K562 (cell line): ENCODE results near the gene IDH2. TPM values are rescaled to one million over a fixed set of nuclear protein-coding genes. Genes with fewer than 3 reads are reported as not detected.
A peak's percentile ranks its signal among the peaks of the same experiment; 100 is the strongest.

Source experiments
- BHLHE40 ChIP-seq: IDR thresholded peaks from 2 replicates; pipeline ENCODE4 v1.6.1; 2011; ENCODE audit warnings: low read length, improper control_type of control experiment
- FIP1L1 ChIP-seq: fragments of 200-400 bp; formaldehyde crosslinking; IDR thresholded peaks from 2 replicates; pipeline ENCODE4 v1.6.1; 2018; ENCODE audit warnings: mild to moderate bottlenecking, low read depth, low read length; ENCODE audit not compliant: poor library complexity, severe bottlenecking
- FOSL1 ChIP-seq: fragments of 200-800 bp; sonication (Bioruptor generic); conservative IDR thresholded peaks from 2 replicates; pipeline ENCODE4 v1.6.1; 2016; ENCODE audit warnings: missing genetic modification characterization, missing compliant biosample characterization
- HEY1 ChIP-seq: fragments of 250-450 bp; sonication (Bioruptor Pico); IDR thresholded peaks from 2 replicates; pipeline ENCODE4 v1.5.0; 2020; ENCODE audit warnings: mild to moderate bottlenecking, moderate library complexity, borderline replicate concordance
- MTA1 ChIP-seq: fragments of 450-650 bp; IDR thresholded peaks from 2 replicates; pipeline ENCODE4 v1.6.1; 2017; ENCODE audit warnings: borderline replicate concordance
- MYC ChIP-seq, 2 experiments: fragments of 250-450 bp in 1 of 2; sonication (Bioruptor Pico) in 1 of 2; IDR thresholded peaks; 2 replicates each; pipeline versions ENCODE4 v1.5.1 to v1.6.1; 2012 to 2021; ENCODE audit warnings: low read depth in 2 of 2, borderline replicate concordance in 1 of 2, improper control_type of control experiment in 1 of 2, low read length in 1 of 2, mild to moderate bottlenecking in 1 of 2, moderate library complexity in 1 of 2
- NEUROD1 ChIP-seq: fragments of 150-350 bp; IDR thresholded peaks from 2 replicates; pipeline ENCODE4 v1.6.1; 2014; ENCODE audit warnings: borderline replicate concordance, low read length, low read depth; ENCODE audit not compliant: partially characterized antibody
- RB1 ChIP-seq: fragments of 450-650 bp; IDR thresholded peaks from 2 replicates; pipeline ENCODE4 v1.6.1; 2017; ENCODE audit warnings: low read depth, mild to moderate bottlenecking
- SIX5 ChIP-seq, 2 experiments: IDR thresholded peaks; 2 replicates each; pipeline ENCODE4 v1.6.1; 2011; ENCODE audit warnings: low read length in 2 of 2, borderline replicate concordance in 1 of 2, low read depth in 1 of 2, mild to moderate bottlenecking in 1 of 2, moderate library complexity in 1 of 2; ENCODE audit not compliant: insufficient read depth in 1 of 2
- TARDBP ChIP-seq: fragments of 450-650 bp; IDR thresholded peaks from 2 replicates; pipeline ENCODE4 v1.6.1; 2016
- TCF3 ChIP-seq: sonication (generic); formaldehyde crosslinking; IDR thresholded peaks from 2 replicates; pipeline ENCODE4 v1.4.0; 2020; ENCODE audit warnings: mild to moderate bottlenecking, missing genetic modification reagents
- ZBTB33 ChIP-seq: sonication (generic); formaldehyde crosslinking; IDR thresholded peaks from 2 replicates; pipeline ENCODE4 v1.8.1; 2023; ENCODE audit warnings: mild to moderate bottlenecking, missing genetic modification reagents
- ZC3H11A ChIP-seq: IDR thresholded peaks from 2 replicates; pipeline ENCODE4 v1.6.1; 2012; ENCODE audit warnings: low read depth, low read length, improper control_type of control experiment
- ZFP1 ChIP-seq: fragments of 450-650 bp; formaldehyde crosslinking; IDR thresholded peaks from 2 replicates; pipeline ENCODE4 v1.4.0; 2020; ENCODE audit warnings: mild to moderate bottlenecking, mixed read lengths
- ZNF518B ChIP-seq: fragments of 250-450 bp; sonication (Bioruptor Pico); IDR thresholded peaks from 2 replicates; pipeline ENCODE4 v1.5.0; 2021; ENCODE audit warnings: mild to moderate bottlenecking, moderate library complexity
- ZNF696 ChIP-seq: fragments of 250-450 bp; sonication (Bioruptor Pico); conservative IDR thresholded peaks from 2 replicates; pipeline ENCODE4 v1.4.0; 2020; ENCODE audit warnings: mild to moderate bottlenecking, moderate library complexity
- ZNF76 ChIP-seq: fragments of 250-450 bp; sonication (Bioruptor Pico); IDR thresholded peaks from 2 replicates; pipeline ENCODE4 v1.4.0; 2020; ENCODE audit warnings: mild to moderate bottlenecking, moderate library complexity, borderline replicate concordance
- polyA plus RNA-seq, 8 experiments: library from polyadenylated mRNA; depleted of rRNA in 4 of 8; stranded (reverse) in 5 of 8; unstranded in 3 of 8; fragments of >200 nt; fragmentation: Nextera tagmentation in 2 of 8; fragmentation: Illumina TruSeq in 1 of 8; extraction: Ambion mirVana in 2 of 8; extraction: Trizol in 1 of 8; gene quantifications; 2 replicates each; pipeline versions ENCODE4 v1.2.1 to v1.2.3, GENCODE V29; 2011 to 2014; ENCODE audit warnings: inconsistent platforms in 1 of 8, missing spikeins in 1 of 8
- total RNA-seq, 7 experiments: library from RNA; depleted of rRNA in 6 of 7; stranded (reverse); fragments of >200 nt in 6 of 7; fragmentation: Illumina TruSeq in 2 of 7; extraction: Trizol in 2 of 7; gene quantifications; 2 replicates each; pipeline versions ENCODE4 v1.2.1 to v1.2.3, GENCODE V29; 2011 to 2021; ENCODE audit warnings: low replicate concordance in 1 of 7
- TF ChIP-seq, protein P1 (sequence below): fragments of 250-450 bp; sonication (Bioruptor Pico); IDR thresholded peaks from 2 replicates; pipeline ENCODE4 v1.4.0; 2020; ENCODE audit warnings: mild to moderate bottlenecking, moderate library complexity
- TF ChIP-seq, protein P2 (sequence below): fragments of 250-450 bp; sonication (Bioruptor Pico); IDR thresholded peaks from 2 replicates; pipeline ENCODE4 v1.9.0; 2021; ENCODE audit warnings: mild to moderate bottlenecking

IDH2 gene
- total and polyA plus RNA-seq, 9 of the 15 experiments (the other 6 are each of a cell fraction or from before 2014, with no cell fraction given): 0.70 to 99.9 (median 59.2) TPM

DNA sequence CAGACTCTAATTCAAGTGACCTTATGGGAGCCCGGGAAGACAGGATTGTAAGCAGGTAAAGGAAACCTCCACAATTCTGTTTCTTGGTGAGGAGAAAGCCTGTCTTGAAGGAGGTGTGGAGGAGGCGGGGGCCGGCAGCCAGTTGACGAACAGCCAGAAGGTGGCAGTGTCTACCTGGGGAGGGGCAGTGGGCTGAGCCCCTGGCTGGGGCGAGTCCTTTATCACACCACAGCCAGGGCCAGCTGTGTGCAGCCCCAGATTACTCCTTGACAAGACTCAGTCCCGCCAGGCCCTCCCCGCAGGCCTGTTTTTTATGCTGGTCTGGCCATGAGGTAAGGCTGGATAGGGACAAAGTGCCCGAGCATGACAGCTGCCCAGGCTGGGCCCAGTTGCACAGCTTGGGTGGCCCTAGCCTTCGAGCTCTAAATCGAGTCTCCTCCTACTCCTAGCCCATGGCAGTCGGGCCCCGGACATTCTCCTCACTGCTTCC lies 40.9 kb upstream of the IDH2 start (continued):
- TF ChIP-seq FOSL1 (tag) (no peak), ZC3H11A (no peak), SIX5 (IDR thresholded peaks at IDR 0.05; ENCODE audit: borderline replicate concordance in 1 of 2, insufficient read depth in 1 of 2, low read depth in 1 of 2, low read length in 2 of 2) (no peak), BHLHE40 (peak; percentile 19; the same call in 1 of the 2 replicates), HEY1 (CRISPR knock-in tag) (no peak), ZNF518B (CRISPR knock-in tag) (no peak), FIP1L1 (no peak), ZNF76 (0 out of 2 replicates have a peak, but pooled peaks have one; percentile 55), MYC (IDR thresholded peaks at IDR 0.05; ENCODE audit: low read depth, low read length) (peak; percentile 85), MYC (CRISPR knock-in tag; IDR thresholded peaks at IDR 0.05; ENCODE audit: borderline replicate concordance, low read depth) (no peak), NEUROD1 (peak; percentile 78), TCF3 (CRISPR knock-in tag) (peak; percentile 97), MTA1 (peak; percentile 20; the same call in 1 of the 2 replicates), RB1 (peak; percentile 92), ZFP1 (CRISPR knock-in tag) (no peak), TARDBP (peak; percentile 91; the same call in 1 of the 2 replicates), ZBTB33 (CRISPR knock-in tag) (peak; percentile 67), ZNF696 (CRISPR knock-in tag) (no peak)
- TF ChIP-seq, protein P1, sequence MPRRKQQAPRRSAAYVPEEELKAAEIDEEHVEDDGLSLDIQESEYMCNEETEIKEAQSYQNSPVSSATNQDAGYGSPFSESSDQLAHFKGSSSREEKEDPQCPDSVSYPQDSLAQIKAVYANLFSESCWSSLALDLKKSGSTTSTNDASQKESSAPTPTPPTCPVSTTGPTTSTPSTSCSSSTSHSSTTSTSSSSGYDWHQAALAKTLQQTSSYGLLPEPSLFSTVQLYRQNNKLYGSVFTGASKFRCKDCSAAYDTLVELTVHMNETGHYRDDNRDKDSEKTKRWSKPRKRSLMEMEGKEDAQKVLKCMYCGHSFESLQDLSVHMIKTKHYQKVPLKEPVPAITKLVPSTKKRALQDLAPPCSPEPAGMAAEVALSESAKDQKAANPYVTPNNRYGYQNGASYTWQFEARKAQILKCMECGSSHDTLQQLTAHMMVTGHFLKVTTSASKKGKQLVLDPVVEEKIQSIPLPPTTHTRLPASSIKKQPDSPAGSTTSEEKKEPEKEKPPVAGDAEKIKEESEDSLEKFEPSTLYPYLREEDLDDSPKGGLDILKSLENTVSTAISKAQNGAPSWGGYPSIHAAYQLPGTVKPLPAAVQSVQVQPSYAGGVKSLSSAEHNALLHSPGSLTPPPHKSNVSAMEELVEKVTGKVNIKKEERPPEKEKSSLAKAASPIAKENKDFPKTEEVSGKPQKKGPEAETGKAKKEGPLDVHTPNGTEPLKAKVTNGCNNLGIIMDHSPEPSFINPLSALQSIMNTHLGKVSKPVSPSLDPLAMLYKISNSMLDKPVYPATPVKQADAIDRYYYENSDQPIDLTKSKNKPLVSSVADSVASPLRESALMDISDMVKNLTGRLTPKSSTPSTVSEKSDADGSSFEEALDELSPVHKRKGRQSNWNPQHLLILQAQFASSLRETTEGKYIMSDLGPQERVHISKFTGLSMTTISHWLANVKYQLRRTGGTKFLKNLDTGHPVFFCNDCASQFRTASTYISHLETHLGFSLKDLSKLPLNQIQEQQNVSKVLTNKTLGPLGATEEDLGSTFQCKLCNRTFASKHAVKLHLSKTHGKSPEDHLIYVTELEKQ (CRISPR knock-in tag): no peak
- TF ChIP-seq, protein P2, sequence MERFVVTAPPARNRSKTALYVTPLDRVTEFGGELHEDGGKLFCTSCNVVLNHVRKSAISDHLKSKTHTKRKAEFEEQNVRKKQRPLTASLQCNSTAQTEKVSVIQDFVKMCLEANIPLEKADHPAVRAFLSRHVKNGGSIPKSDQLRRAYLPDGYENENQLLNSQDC (CRISPR knock-in tag): no peak
